ENCODE data around the gene PRSS53.

DNA sequence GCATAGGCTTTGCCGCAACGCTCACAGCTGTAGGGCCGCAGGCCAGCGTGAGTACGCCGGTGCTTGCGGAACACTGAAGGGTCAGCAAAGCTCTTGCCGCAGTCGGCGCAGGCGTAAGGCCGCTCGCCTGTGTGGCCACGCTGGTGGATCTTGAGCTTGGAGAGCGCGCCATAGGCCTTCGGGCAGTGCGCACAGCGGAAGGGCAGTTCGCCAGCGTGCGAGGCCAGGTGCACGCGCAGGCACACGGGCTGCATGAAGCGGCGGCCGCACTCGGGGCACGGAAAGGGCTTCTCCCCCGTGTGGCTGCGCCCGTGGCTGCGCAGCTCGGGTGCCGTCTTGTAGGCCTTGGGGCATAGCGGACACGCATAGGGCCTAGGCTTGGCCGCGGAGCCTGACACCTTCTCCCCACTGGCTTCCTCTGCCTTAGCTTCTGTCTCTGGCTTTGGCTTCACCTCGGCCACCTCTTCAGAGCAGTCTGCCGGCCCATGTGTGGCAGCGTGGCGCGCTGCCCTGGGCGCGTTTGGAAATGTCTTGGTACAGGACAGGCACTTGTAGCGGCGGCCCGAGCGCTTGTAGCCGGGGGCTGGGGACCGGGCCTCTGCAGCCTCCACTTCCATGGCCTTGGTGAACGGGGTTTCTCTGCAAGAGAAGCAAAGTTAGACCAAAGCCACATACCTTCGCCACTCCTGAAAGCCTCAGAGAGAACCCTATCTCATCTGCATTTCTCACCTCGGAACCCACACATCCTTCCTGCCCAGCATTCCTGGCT lies 24.7 kb downstream of the PRSS53 start:
- TF ChIP-seq, protein P1, sequence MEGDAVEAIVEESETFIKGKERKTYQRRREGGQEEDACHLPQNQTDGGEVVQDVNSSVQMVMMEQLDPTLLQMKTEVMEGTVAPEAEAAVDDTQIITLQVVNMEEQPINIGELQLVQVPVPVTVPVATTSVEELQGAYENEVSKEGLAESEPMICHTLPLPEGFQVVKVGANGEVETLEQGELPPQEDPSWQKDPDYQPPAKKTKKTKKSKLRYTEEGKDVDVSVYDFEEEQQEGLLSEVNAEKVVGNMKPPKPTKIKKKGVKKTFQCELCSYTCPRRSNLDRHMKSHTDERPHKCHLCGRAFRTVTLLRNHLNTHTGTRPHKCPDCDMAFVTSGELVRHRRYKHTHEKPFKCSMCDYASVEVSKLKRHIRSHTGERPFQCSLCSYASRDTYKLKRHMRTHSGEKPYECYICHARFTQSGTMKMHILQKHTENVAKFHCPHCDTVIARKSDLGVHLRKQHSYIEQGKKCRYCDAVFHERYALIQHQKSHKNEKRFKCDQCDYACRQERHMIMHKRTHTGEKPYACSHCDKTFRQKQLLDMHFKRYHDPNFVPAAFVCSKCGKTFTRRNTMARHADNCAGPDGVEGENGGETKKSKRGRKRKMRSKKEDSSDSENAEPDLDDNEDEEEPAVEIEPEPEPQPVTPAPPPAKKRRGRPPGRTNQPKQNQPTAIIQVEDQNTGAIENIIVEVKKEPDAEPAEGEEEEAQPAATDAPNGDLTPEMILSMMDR (IDR thresholded peaks at IDR 0.05), result no peak
- TF ChIP-seq POLR2A (IDR thresholded peaks at IDR 0.05), result no peak

Measured in right lobe of liver (tissue), 4 donors.